ENCODE results near the gene GDF2.

DNA sequence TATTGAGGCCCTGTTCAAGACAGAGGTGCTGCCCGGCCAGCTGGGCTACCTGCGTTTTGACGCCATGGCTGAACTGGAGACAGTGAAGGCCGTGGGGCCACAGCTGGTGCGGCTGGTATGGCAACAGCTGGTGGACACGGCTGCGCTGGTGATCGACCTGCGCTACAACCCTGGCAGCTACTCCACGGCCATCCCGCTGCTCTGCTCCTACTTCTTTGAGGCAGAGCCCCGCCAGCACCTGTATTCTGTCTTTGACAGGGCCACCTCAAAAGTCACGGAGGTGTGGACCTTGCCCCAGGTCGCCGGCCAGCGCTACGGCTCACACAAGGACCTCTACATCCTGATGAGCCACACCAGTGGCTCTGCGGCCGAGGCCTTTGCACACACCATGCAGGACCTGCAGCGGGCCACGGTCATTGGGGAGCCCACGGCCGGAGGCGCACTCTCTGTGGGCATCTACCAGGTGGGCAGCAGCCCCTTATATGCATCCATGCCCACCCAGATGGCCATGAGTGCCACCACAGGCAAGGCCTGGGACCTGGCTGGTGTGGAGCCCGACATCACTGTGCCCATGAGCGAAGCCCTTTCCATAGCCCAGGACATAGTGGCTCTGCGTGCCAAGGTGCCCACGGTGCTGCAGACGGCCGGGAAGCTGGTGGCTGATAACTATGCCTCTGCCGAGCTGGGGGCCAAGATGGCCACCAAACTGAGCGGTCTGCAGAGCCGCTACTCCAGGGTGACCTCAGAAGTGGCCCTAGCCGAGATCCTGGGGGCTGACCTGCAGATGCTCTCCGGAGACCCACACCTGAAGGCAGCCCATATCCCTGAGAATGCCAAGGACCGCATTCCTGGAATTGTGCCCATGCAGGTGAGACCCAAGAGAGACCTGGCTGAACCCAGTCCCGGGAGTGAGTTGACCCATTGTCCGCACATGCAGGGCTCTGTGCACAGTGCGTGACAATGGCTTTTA is 28.7 kb downstream of the GDF2 start:
- no peak for TF ChIP-seq EZH2 (IDR thresholded peaks at IDR 0.05; ENCODE audit: insufficient read depth, poor library complexity, severe bottlenecking)
- no peak for TF ChIP-seq EZH2phosphoT487 (IDR thresholded peaks at IDR 0.05; ENCODE audit: insufficient read depth, low read depth)

All from GM23248 (cell line).